GM12892 (cell line): Measurements from ENCODE around the gene ASS1.

ENCODE experiments used
- POLR2A ChIP-seq: IDR thresholded peaks from 2 replicates; pipeline ENCODE4 v1.6.1; 2011; ENCODE audit warnings: low read depth, low read length, control low read depth
- POLR2AphosphoS5 ChIP-seq: IDR thresholded peaks from 2 replicates; pipeline ENCODE4 v1.6.1; 2011; ENCODE audit warnings: low read depth, low read length, control low read depth
- TAF1 ChIP-seq: IDR thresholded peaks from 2 replicates; pipeline ENCODE4 v1.6.1; 2011; ENCODE audit warnings: low read depth, mild to moderate bottlenecking, control low read depth, low read length, borderline replicate concordance

- TF ChIP-seq POLR2A: no peak
- no peak for TF ChIP-seq POLR2AphosphoS5
- no peak for TF ChIP-seq TAF1
Measured at GRCh38 chr9:130411566-130411915, 33.2 kb upstream of the ASS1 start.
